ENCODE results near the gene CAPN14.

DNA sequence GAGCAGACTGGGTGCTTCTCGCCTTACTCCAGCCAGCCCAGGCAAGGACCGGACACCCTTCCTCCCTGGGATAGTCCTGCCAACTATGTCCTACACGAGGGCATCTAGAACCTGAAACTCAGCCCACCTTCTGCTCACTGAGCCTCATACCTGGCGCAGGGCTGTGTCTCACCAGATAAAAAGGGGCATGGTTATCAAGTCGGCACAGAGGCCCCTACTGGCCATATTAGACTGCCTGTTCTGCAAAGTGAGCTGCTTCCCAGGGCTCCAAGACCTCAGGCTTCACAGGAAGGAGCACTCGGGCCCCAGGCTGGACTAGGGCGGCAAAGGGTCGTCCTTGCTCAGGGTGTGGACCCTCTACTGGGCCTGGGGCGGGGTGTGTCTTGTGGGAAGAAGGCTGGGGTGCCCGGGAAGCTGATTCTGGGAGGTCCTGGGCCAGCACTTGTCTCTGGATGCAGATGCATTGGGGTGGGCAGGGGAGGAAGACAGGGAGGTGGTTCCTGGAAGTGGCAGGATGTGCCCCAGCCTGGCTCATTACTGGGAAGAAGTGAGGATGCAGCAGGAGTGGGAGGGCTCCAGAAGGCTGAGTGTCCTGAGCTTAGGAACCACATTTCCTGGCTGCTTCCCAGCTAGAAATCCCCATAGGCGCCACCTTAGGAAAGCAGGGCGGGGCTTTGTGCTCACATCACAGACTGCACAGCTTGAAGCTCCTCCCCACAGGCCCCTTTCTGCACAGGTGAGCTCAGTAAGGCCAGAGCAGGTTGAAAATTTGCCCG is 36.2 kb upstream of the CAPN14 start:
- TF ChIP-seq, protein P1, sequence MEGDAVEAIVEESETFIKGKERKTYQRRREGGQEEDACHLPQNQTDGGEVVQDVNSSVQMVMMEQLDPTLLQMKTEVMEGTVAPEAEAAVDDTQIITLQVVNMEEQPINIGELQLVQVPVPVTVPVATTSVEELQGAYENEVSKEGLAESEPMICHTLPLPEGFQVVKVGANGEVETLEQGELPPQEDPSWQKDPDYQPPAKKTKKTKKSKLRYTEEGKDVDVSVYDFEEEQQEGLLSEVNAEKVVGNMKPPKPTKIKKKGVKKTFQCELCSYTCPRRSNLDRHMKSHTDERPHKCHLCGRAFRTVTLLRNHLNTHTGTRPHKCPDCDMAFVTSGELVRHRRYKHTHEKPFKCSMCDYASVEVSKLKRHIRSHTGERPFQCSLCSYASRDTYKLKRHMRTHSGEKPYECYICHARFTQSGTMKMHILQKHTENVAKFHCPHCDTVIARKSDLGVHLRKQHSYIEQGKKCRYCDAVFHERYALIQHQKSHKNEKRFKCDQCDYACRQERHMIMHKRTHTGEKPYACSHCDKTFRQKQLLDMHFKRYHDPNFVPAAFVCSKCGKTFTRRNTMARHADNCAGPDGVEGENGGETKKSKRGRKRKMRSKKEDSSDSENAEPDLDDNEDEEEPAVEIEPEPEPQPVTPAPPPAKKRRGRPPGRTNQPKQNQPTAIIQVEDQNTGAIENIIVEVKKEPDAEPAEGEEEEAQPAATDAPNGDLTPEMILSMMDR (IDR thresholded peaks at IDR 0.05 in 4 of 5, conservative IDR thresholded peaks at IDR 0.05 in 1 of 5), result no peak
- TF ChIP-seq POLR2A (IDR thresholded peaks at IDR 0.05), result no peak

Data from gastrocnemius medialis (tissue), 4 donors.